ENCODE results near the gene ADAM11.

The ADAM11 gene

DNA sequence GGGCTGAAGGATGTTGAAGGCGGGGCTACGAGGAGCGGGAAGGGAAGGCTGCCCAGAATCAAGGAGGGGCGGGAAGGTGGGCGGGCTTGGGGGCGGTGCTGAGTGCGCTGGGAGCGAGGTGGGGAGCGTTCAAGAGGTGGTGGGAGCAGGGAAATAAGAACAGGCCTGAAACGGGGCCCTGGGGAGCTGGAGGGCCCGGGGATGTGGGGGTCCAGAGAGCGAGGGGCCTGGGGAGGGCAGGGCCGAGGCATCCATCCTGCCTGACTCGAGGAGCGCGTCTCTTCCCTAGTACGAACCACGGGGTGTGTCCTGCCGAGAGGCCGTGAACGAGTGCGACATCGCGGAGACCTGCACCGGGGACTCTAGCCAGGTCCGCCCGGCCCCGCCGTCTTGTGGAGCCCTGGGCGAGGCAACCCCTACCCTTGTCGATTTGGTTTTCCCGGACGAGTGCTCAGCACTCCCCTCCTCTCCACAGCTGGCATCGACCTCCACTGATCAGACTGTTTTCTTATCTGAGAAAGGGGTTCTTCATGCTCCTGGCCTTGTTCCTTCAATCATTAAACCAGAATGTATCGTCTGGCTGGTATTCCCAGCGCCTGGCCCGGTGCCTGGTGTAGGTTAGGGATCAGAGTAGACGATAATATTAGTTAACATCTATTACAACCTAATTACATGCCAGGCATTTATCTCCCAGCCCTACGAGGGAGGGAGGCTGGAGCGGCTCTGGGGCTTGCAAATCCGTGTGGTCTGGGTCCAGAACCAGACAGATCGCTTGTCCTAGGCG is 17.2 kb downstream of the ADAM11 start:
- no peak for DNase-seq (ENCODE audit: low read depth in 3 of 3)

DNA sequence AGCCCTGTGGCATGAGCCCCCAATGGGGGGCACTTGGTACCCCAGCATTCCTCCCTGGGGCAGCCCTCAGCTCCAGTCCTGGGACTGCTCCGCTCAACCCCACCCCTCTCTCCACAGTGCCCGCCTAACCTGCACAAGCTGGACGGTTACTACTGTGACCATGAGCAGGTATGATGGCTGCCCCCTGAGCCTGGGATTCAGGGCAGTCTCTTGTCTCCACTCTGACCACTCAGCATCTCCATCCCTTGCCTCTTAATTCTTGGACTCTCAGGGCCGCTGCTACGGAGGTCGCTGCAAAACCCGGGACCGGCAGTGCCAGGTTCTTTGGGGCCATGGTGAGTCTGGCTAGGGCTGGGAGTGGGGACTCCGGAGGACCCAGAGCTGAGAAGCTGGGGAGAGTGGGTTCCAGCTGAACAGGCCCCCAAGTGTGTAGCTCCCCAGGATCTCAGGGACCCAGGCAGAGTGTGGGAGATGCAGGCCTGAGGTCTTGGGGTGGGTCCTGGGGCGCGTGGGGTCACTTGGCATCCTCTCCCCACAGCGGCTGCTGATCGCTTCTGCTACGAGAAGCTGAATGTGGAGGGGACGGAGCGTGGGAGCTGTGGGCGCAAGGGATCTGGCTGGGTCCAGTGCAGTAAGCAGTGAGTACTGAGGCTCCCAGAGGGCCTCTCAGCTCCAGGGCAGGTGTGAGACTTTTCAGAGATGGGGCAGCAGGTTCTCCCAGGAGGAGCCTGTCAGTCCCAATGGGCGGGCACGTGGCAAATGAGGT is 18.0 kb downstream of the ADAM11 start:
- DNase-seq (ENCODE audit: low read depth in 3 of 3): no peak

DNA sequence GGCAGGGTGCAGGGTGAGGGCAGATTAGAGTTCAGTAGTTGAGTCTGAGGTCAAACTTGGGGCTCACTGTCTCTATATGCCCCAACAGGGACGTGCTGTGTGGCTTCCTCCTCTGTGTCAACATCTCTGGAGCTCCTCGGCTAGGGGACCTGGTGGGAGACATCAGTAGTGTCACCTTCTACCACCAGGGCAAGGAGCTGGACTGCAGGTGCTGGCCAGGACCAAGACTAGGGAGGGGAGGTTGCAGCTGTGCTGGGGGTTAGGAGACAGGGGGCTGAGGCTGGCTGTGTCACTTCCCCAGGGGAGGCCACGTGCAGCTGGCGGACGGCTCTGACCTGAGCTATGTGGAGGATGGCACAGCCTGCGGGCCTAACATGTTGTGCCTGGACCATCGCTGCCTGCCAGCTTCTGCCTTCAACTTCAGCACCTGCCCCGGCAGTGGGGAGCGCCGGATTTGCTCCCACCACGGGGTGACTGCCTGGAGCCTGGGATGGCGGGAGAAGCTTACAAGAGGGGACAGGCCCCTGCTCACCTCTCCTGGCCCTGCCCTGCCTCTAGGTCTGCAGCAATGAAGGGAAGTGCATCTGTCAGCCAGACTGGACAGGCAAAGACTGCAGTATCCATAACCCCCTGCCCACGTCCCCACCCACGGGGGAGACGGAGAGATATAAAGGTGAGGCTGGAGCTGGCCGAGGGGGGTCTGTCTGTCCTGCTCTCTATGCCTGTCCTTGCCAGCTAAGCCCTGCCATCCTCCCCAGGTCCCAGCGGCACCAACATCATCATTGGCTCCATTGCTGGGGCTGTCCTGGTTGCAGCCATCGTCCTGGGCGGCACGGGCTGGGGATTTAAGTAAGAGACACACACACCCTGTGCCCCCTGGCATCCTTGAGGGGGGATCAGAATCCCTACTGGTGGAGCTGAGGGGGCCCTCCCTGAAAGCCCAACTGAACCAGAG is 18.9 kb downstream of the ADAM11 start:
- no peak for DNase-seq (ENCODE audit: low read depth in 3 of 3)

DNA sequence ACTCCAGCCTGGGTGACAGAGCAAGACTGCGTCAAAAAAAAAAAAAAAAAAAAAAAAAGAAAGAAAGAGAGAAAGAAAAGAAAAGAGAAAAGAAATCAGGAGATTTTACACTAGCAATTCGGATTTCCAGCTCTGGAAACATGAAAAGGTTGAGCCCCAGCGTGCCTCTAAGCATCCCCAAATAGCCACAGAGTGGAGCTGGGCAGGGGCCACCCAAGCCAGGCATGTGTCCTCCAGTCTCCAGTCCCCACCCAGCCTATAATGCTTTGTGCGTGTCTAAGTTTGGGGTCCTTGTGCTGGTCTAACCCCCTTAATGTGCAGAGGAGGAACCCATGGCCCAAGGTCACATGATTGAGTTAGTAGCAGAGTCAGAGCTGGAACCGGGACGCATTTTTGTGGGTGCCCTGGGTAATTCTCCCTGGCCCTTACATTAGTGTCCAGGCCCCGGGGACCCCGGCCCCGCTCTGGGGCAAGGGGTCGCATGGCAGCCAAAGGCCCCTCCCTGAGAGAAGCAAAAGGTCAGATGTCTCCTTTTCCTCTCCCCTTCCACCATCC is 19.9 kb downstream of the ADAM11 start:
- DNase-seq (ENCODE audit: low read depth in 3 of 3): no peak

DNA sequence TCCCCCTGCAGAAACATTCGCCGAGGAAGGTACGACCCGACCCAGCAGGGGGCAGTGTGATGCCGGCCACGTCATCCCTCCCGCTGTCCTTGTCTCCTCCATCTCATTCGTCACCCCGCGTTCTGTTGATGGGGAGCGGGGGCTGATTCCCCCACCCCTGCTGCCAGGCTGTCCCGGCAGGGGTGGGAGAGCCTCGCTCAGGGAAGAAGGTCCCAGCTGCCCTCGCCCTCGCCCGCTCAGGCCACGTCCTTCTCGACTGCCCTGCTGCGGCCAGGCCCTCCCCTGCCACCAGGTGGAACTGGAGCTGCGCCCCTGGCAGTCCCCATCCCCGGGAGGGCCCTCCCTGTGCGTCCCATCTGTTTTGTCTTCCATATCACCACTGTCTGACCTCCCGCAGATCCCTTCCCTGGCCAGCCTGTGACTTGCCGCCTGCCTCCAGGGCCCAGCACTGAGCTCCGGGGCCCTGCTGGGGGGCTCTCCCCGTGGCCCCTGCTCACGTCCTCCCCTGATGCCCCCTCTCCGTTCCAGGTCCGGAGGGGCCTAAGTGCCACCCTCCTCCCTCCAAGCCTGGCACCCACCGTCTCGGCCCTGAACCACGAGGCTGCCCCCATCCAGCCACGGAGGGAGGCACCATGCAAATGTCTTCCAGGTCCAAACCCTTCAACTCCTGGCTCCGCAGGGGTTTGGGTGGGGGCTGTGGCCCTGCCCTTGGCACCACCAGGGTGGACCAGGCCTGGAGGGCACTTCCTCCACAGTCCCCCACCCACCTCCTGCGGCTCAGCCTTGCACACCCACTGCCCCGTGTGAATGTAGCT is 20.6 kb downstream of the ADAM11 start:
- DNase-seq (ENCODE audit: low read depth in 3 of 3): peak; percentile 70 to 77 (median 73)

DNA sequence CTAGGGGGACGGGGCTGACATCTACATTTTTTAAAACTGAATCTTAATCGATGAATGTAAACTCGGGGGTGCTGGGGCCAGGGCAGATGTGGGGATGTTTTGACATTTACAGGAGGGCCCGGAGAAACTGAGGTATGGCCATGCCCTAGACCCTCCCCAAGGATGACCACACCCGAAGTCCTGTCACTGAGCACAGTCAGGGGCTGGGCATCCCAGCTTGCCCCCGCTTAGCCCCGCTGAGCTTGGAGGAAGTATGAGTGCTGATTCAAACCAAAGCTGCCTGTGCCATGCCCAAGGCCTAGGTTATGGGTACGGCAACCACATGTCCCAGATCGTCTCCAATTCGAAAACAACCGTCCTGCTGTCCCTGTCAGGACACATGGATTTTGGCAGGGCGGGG is 21.4 kb downstream of the ADAM11 start:
- DNase-seq (ENCODE audit: low read depth in 3 of 3): no peak

DNA sequence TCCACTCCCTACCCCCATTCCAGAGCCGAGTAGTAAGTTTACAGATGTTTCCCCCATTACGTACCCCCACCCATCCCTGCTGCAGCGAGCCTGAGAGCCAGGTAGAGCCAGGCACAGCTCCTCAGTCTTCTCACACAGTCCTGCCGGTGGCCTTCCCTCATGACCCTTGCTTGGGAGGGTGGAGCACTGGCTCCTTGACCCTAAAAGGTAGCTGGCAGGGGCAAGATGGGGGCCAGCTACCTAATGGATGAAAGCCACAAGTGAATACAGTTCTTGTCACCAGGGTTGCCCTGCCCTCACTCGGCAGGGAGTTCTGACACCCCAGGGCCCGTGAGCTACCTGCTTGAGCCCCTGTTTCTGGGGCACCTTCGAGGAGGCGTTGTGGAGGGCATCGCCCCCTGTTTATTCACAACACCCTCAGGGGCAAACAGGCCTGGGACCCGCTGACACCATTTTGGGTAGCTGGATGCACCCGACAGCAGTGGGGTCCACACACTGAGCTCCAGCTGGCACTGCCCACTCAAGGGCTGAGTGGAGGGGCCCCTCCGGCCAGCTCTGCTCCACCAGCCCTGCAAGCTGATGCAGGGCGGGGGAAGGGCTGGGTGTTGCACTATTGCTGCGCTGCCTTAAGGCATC is 22.2 kb downstream of the ADAM11 start:
- DNase-seq (ENCODE audit: low read depth in 3 of 3): no peak

DNA sequence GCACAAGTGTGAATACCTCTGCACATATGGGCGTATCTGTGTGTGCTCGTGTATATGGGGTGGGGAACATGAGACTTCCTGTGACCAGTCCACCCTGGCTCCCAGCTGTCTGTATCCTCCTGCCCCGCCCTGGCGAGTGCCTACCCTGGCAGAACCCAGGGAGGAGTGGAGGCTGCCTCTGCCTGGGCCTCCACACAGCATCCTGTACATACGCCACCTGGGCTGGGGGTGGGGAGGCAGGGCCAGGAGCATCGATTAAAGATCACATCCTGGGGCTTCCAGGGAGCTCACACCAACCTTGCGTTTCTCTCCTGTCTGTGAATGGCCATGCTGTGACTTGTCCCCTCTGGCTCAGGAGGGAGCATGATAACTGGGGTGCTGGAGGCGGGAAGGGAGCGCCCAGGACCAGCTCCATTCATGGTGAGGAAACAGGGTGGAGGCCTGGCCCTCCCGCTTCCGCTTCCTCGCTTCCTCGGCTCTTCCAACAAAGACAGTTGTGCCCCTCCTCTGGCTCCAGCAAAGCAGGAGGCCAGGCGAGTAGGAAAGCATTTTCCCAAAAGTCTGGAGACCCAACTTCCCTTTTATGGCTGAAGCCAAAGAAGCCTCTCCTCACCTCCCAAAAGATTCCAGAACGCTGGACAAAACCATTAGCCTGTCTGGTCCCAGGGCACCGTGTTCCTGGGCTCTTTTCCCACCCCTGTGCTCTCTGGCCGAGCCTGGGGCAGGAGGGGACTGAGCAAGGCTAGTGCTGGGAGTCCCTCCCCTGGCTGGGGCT is 22.9 kb downstream of the ADAM11 start:
- DNase-seq (ENCODE audit: low read depth in 3 of 3): no peak

DNA sequence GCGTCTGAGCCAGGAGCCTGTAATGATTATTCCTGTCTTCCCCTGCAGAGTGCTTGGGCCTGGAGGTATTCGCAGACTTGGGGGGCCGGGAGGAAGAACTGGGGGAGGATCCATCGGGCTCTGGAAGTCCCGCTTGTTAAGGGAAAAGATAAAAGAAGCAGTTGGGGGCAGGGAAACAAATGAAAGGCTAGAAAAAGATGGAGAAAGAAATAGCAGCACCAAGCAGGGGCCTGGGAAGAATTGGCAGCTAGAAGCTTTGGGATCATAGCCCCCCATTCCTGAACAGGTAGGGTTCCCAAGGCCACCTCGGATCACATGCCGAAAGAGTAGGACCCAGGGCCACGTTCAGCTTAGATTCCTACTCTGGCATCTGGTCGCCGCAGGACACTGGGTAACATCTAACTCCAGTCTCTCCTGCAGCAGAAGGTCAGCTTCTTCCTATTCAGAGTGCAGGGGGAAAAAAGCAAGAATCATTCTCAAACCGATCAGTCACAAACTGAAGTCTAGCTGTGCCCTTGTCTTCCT is 23.6 kb downstream of the ADAM11 start:
- DNase-seq (ENCODE audit: low read depth in 3 of 3): no peak

DNA sequence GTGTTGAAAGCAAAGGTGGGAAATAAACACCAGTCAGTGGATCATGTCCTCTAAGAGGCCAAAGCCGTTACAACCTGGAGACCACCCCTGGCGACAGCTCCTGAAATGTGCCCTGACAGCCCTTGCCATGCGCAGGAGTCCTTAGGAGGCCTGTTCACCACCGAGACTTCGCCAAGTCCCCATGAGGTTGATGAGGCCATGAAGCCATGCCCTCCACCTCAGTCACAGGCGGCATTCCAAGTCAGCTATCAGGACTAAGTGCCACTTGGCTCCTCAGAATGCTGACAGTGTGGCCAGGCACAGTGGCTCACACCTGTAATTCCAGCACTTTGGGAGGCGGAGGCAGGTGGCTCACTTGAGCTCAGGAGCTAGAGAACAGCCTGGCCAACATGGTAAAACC is 27.1 kb downstream of the ADAM11 start:
- DNase-seq (ENCODE audit: low read depth in 3 of 3): no peak

DNA sequence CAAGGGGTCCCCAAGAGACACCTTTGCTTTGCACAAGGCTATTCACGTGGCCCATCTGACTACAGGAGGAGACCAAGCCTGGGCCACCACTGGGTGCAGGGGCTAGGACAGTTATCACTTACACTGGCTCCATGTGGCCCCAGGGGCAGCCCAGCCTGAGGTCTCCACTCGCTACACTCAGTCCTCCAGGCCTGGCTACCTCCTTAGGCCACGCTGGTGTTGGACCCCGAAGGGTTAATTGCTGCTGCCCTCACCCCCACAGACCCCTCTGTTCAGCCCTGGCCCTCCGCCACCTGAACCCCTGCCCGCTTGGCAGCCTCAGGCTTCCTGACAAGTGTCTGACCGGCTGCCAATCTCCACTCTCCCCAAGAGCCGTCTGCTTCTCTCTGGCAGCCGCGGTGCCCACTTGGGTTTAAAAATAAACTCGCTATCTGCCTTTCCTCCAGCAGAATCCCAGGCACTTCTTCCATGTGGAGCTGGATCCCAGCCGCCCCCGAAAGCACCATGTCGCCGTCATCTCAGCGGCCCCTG is 27.8 kb downstream of the ADAM11 start:
- no peak for DNase-seq (ENCODE audit: low read depth in 3 of 3)

DNA sequence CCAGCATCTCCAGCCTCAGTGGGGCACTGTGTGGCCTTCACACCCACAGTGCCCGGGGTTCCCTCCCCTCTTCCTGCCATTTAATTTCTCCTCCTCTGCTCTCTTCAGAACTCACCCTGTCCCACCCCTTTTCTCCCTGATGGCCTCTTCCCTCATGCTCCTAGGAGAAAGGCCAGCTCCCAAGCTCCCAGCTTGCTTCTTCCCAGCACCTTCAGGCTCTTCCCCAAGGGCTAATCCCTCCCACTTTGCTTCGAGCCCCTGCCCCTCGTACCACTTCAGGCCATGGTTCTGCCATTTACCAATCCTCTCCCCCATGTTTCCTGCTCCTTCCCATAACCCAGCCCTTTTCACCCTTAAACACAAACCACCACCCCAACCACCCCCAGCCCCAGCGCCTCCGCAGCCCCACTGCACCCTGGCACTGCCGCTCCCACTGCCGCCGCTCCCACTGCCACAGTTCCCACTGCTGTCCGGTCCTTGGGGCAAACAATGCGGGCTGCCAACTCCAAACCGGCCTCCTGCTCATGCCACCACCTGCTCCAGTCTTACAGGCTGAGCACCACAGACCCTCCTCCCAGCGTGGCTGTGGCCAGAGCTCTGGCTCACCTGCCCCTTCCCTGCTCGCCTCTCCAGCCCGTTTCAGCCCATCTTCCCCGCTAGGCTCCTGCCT is 28.6 kb downstream of the ADAM11 start:
- DNase-seq (ENCODE audit: low read depth in 3 of 3): no peak

DNA sequence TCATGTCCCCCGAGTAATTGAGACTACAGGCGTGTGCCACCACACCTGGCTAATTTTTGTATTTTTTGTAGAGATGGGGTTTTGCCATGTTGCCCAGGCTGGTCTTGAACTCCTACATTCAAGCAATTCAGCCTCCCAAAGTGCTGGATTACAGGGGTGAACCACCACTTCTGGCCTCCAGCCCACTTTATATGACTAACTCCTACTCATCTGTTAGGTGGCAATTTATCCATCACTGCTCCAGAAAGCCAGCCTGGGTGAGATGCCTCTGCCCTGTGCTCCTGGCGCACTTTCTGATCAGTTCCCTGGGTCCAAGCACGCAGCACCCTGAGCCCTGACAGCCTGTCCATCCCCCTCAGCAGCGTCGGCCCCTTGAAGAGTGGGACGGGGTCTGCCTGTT is 29.4 kb downstream of the ADAM11 start:
- no peak for DNase-seq (ENCODE audit: low read depth in 3 of 3)

DNA sequence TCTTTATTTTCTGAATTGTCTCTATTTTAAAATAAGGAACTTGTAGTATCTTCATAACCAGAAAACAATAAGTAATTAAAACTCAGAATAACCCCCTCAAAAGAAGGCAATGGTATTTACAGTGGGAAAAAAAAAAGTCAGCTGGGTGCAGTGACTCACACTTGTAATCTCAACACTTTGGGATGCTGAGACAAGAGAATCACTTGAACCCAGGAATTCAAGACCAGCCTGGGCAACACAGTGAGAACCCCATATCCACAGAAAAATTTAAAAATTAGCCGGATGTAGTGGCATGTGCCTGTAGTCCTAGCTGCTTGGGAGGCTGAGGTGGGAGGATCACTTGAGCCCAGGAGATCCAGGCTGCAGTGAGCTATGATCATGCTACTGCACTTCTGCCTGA is 33.5 kb downstream of the ADAM11 start:
- no peak for DNase-seq (ENCODE audit: low read depth in 3 of 3)

DNA sequence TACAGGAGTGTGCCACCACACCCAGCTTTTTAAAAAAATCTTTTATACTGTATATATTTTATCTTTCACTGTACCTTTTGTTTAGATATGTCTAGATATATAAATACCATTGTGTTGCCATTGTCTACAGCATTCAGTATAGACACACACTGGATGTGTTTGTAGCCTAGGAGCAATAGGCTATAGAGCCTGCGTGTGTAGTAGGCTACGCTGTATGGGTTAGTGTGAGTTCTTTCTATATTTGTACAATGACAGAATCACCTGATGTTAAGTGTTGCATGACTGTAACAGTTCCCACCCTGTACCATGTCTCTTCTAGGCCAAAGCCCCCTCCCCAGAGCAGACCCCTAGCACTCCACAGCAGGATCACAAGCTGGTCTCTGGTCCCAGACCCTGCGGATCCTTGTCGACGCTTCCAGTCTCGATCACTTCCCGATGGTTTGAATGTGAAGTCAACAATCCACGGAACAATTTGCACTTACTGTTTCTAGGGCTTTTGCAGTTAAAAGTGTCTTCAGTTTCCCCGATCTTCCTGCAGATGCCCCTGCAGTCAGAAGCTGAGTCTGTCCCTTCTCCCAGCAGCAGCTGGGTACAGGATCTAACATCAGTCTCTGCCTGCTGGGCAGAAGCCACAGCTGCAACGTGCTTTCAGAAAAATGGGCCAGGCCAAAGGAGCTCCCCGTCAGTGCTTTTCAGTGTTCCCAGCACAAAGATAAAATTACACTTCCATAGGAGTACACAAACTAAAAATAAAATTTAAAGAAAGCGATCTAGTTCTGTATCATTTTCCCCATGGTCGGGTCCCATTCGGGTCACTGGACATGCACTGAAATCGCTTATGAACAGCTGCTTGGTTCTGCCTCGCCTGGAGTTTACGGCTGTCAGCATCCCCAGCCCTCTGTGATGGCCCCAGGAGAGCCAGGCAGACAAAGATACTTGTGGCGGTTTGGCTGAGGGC is 35.4 kb downstream of the ADAM11 start:
- no peak for DNase-seq (ENCODE audit: low read depth in 3 of 3)

DNA sequence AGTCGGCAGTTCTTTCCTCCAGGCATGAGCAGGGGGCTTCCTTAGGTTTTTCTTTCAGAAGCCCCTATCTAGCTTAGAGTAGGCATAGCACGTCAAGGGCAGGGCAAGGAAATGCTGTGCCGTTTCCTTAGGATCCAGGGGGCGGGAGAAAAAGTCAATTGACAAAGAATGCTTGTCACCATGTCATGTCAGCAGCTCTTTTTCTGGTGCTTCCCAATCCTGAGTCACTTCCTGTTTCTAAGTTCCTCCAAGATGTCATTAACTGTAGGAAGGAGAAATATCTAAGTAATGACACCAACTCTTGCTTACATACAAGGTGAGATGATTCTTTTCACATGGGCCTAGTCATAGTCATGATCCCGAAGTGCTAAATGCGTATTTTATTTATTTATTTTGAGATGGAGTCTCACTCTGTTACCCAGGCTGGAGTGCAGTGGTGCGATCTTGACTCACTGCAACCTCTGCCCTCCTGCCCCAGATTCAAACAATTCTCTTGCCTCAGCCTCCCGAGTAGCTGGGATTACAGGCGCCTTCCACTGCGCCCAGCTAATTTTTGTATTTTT is 36.1 kb downstream of the ADAM11 start:
- no peak for DNase-seq (ENCODE audit: low read depth in 3 of 3)

DNA sequence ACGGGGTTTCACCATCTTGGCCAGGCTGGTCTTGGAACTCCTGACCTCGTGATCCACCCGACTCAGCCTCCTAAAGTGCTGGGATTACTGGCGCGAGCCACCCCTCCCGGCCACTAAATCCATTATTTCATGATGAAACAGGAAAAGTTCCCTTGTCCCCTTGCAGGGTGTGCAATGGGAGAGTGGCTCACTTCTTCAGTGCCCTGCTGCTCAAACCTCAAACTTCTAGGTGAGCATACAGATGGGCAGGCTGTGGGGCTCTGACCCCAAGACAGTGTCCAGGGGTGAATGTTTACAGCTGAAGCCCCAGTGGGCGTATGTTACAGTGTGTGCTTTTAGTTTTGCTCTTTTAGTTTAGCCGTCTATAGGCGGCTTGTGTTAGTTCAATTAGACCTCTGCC is 36.6 kb downstream of the ADAM11 start:
- DNase-seq (ENCODE audit: low read depth in 3 of 3): no peak
